Activated CD8-positive, alpha-beta memory T cell treated with anti-CD3 and anti-CD28 coated beads for 24 hours (primary cell): ENCODE measurements around the gene KRT6A.
"Not testable (repeated sequence)": the region's sequence is repeated elsewhere in the genome, so short reads cannot be mapped to it uniquely, and the experiment has no call there.

Experiments used
- DNase-seq: peaks from one replicate; pipeline ENCODE4 v3.0.0-alpha.2; 2020

Gene KRT6A

GRCh38 chr12:52500574-52500973 lies 7.5 kb upstream of the KRT6A start:
- DNase-seq: not testable (repeated sequence)

GRCh38 chr12:52499806-52500560 lies 6.9 kb upstream of the KRT6A start:
- DNase-seq: no peak

GRCh38 chr12:52498946-52499345 lies 5.9 kb upstream of the KRT6A start:
- no peak for DNase-seq

GRCh38 chr12:52497975-52498374 lies 4.9 kb upstream of the KRT6A start:
- no peak for DNase-seq

- no peak for DNase-seq
Observed at GRCh38 chr12:52496590-52497071, 3.6 kb upstream of the KRT6A start.

- DNase-seq: no peak
Observed at GRCh38 chr12:52496054-52496453, 3.0 kb upstream of the KRT6A start.

- no peak for DNase-seq
Observed at GRCh38 chr12:52495389-52495788, 2.3 kb upstream of the KRT6A start.

- no peak for DNase-seq
Observed at GRCh38 chr12:52494518-52494917, 1.5 kb upstream of the KRT6A start.

- no peak for DNase-seq
Observed at GRCh38 chr12:52494100-52494499, 1.0 kb upstream of the KRT6A start.

GRCh38 chr12:52492405-52492804 lies 652 bp downstream of the KRT6A start:
- DNase-seq: not testable (repeated sequence)

GRCh38 chr12:52491495-52491894 lies 1.6 kb downstream of the KRT6A start:
- not testable (repeated sequence) for DNase-seq

GRCh38 chr12:52488736-52489135 lies 4.3 kb downstream of the KRT6A start:
- no peak for DNase-seq

GRCh38 chr12:52487744-52488443 lies 5.2 kb downstream of the KRT6A start:
- not testable (repeated sequence) for DNase-seq

GRCh38 chr12:52487211-52487610 lies 5.8 kb downstream of the KRT6A start:
- no peak for DNase-seq

GRCh38 chr12:52486166-52487105 lies 6.6 kb downstream of the KRT6A start:
- DNase-seq: no peak

GRCh38 chr12:52480073-52480472 lies 13.0 kb downstream of the KRT6A start:
- no peak for DNase-seq

GRCh38 chr12:52477651-52478050 lies 15.4 kb downstream of the KRT6A start:
- no peak for DNase-seq

- DNase-seq: no peak
Observed at GRCh38 chr12:52474212-52474611, 18.8 kb downstream of the KRT6A start.

- no peak for DNase-seq
Observed at GRCh38 chr12:52473768-52474167, 19.3 kb downstream of the KRT6A start, which contains the start of gene KRT6C. Gene KRT6C, minus strand, starts transcription at chr12:52473805. Its CDS starts 68 bp downstream, at chr12:52473737.

- no peak for DNase-seq
Observed at GRCh38 chr12:52469853-52470252, 23.2 kb downstream of the KRT6A start.

- DNase-seq: no peak
Observed at GRCh38 chr12:52464897-52465296, 28.2 kb downstream of the KRT6A start.

GRCh38 chr12:52461693-52462092 lies 31.4 kb downstream of the KRT6A start:
- no peak for DNase-seq

- no peak for DNase-seq
Observed at GRCh38 chr12:52458861-52459260, 34.2 kb downstream of the KRT6A start.
